ENCODE results near the gene CLDN14.

The CLDN14 gene

DNA sequence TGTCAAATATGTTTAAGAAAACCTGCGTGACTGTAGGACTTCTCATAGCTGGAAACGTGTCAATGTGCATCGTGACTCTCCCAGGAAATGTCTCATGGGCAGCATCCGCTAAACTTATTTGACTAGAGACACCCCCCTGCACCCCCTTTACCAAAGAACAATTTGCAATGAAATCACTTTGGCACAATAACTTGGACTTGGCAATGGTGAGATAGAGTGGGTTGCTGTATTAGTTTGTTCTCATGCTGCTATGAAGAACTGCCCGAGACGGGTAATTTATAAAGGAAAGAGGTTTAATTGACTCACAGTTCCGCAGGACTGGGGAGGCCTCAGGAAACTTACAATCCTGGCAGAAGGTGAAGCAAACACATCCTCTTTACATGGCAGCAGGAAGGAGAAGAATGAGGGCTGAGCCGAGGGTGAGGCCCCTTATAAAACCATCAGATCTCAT lies 13.8 kb downstream of the CLDN14 start:
- no peak for DNase-seq

- no peak for DNase-seq
These were observed 14.4 kb downstream of the CLDN14 start for GRCh38 chr21:36465478-36465877.

- no peak for DNase-seq
These were observed 15.3 kb downstream of the CLDN14 start for GRCh38 chr21:36464590-36464989.

- no peak for DNase-seq
These were observed 15.9 kb downstream of the CLDN14 start for GRCh38 chr21:36463991-36464390.

DNA sequence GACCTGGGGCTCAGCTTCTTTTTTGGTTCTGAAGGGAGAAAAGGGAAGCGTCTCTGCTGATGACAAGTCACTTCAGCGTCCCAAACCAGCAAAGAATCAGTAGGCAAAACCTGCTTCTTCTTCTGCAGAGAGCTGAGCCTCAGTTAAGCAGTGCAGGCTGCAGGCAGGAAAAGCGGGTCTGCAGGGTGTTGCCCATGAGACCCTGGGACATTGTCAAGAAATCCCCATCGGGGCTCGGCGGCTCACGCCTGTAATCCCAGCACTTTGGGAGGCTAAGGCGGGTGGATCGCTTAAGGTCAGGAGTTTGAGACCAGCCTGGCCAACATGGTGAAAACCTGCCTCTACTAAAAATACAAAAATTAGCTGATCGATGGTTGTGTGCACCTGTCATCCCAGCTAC lies 16.7 kb downstream of the CLDN14 start:
- DNase-seq, result no peak

- DNase-seq, result no peak
These were observed 17.9 kb downstream of the CLDN14 start for GRCh38 chr21:36461918-36462486.

- DNase-seq, result no peak
These were observed 18.5 kb downstream of the CLDN14 start for GRCh38 chr21:36461277-36461917.

DNA sequence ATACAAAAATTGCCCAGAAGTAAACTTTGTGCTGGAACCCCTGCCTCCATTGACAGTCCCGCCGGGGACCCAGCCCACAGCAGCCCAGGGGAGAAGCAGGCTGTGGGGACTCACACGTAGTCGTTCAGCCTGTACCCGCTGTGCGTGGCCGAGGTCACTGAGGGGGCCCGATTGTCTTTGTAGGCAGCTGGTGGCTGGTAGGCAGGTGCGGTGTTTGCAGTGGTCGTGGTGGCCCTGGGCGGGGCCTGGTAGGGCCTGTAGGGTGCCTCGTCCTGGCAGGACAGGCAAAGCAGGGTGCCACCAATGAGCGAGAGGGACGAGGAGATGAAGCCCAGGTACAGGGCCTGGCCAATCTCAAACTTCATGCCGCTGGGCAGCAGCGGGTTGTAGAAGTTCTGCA lies 19.1 kb downstream of the CLDN14 start:
- DNase-seq, result no peak

DNA sequence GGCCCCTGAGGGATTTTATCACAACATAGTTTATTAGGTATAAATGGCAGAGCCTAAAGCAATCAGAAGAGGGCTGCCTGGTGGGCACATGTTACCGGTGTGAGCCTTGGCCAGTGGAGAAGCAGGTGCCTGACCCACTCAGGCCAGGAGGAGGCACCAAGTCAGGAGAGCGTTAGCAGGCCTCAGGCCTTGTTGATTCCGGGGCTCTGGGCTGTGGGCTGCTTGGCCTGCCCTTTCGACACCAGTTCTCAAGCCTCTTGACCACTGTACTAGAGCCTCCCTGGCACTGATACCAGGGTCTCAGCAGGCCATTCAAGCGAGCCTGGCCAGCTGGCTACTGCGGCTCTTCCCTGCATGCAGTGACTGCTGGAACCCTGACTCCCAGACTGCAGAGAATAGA lies 20.8 kb downstream of the CLDN14 start:
- no peak for DNase-seq

GRCh38 chr21:36456729-36457414 lies 23.1 kb downstream of the CLDN14 start:
- DNase-seq, result no peak

GRCh38 chr21:36454706-36455105 lies 25.2 kb downstream of the CLDN14 start:
- DNase-seq, result no peak

GRCh38 chr21:36454093-36454531 lies 25.8 kb downstream of the CLDN14 start:
- no peak for DNase-seq

- DNase-seq, result no peak
These were observed 27.6 kb downstream of the CLDN14 start for GRCh38 chr21:36452281-36452825.

DNA sequence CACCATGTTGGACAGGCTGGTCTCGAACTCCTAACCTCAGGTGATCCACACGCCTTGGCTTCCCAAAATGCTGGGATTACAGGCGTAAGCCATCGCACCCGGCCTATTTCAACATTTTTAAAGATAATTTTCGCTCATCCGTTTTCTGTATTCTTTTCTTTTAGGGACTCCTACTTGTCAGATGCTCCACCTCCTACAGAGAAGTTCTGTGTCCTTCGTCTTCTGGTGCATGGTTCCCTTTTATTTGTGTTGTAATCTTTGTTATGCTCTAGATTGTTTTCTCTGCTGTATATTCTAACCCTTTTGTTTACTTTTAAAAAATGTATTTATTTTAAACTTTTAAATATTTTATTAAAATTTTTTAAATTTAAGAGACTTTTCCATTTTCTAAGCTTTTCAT lies 28.4 kb downstream of the CLDN14 start:
- DNase-seq, result no peak

- no peak for DNase-seq
These were observed 29.4 kb downstream of the CLDN14 start for GRCh38 chr21:36450511-36450910.

DNA sequence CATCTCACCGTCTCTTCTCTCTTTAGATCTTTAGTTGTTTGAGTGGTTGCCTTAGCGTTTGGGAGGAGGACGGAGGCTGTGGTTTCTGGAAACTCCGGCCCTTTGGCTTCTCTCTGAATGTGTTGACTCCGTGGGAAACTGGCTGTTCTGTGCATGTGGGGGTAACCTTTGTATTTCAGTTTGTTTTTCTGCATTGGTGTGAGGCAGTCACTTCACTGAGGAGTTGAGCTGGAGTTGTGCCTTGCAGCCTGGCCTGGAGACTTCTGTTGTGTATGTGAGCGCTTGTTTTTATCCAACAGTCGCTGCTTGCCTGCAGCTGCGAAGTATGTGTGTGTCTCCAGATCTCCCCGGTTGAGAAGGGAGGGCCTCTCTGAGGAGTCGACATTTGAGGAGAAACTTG lies 33.6 kb downstream of the CLDN14 start:
- no peak for DNase-seq

DNA sequence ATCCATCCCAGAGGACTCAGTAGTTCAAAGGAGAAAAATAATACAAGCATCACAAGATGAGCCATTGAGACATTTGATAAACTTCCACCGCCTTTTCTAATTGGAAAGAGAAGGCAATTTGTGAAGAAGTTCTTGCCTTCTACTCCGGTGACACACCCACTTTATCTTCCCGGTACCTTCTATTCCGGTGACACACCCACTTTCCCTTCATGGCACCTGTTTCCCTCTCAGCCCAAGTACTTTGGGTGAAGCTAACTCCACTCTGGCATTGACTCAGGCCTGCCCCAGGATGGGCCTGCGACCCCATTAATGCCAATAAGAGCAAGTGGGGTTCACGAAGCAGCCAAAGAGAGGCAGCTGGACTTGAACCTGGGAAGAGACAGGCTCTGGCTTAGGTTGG lies 38.2 kb downstream of the CLDN14 start:
- no peak for DNase-seq

- DNase-seq, result no peak
These were observed 42.2 kb downstream of the CLDN14 start for GRCh38 chr21:36437745-36438128.

DNA sequence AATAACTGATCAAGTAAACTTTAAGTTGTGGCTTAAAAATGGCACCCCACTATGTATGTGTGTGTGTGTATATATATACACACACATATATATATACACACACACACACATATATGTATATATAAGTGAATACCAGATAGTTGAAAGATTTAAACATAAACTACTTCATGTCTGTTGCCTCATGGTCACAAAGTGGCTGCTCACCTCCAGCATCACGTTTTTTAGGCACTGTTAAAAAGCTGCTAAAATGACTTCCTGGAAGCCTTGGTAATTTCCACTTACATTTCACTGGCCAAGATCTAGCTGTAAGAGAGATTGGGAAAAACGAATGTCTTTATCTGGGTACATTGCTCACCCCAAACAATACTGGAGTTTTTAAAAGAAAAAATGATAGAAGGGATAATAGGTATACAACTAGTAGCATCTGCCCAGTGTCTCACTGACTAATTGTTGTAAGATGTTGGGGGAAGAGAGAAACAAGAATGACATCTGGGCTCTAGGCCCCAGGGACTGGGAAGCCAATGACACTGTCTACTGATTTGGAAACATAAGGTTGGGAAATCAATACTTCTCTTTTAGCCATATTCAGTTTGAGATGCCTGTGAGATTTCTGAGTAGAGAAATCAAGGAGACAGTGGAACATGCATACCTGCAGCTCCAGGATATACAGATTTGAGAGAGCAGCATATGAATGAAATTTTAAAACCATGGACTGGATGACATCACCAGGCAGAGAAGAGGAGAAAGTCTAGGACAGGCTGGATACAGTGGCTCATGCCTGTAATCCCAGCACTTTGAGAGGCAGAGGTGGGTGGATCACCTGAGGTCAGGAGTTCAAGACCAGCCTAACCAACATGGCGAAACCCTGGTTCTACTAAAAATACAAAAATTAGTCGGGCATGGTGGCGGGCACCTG lies 42.8 kb downstream of the CLDN14 start:
- DNase-seq, result no peak

DNA sequence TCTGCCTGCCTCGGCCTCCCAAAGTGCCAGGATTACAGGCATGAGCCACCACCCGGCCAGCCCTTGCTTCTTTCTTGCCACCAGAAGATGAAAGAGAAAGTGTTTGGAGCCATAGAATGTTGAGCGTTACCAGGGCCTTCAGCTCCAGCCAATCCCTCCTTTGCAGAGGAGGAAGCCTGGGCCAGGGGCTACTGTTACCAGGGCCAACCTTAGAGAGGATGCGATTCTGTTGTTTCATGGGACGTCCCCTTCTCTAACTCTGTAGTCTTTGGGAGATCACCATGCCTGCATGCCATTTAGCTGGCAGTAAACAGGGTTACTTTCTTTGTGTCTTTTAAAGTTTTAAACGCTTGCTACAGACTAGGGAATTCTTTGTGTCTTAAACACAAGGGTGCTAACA lies 45.8 kb downstream of the CLDN14 start:
- no peak for DNase-seq

GRCh38 chr21:36433059-36433709 lies 46.7 kb downstream of the CLDN14 start:
- no peak for DNase-seq

DNA sequence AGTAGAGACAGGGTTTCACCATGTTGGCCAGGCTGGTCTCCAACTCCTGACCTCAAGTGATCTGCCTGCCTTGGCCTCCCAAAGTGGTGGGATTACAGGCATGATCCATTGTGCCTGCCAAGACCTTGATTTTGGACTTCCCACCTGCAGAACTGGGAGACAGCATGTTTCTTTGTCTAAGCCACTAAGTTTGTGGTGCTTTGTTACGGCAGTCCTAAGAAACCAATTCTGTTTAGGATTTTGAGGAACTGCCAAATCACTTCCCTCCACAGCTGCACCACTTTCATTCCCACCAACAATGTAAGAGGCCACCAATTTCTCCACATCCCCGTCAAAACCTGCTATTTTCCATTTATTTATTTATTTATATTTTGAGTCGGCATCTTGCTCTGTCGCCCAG lies 48.7 kb downstream of the CLDN14 start:
- DNase-seq, result no peak

GRCh38 chr21:36430841-36431240 lies 49.1 kb downstream of the CLDN14 start:
- DNase-seq, result no peak
